NB4 (cell line): Measurements from ENCODE around the gene PCCA.

ENCODE experiments used
- MYC ChIP-seq: IDR thresholded peaks from 2 replicates; pipeline ENCODE4 v1.6.1; 2011; ENCODE audit warnings: low read depth, low read length
- POLR2A ChIP-seq: IDR thresholded peaks from 2 replicates; pipeline ENCODE4 v1.6.1; 2011; ENCODE audit warnings: mild to moderate bottlenecking; ENCODE audit not compliant: insufficient read length; ENCODE audit errors: extremely low read depth
- TF ChIP-seq, protein P1 (sequence below): IDR thresholded peaks from one replicate; pipeline ENCODE4 v1.5.1; 2012; ENCODE audit warnings: low read depth, low read length
- TF ChIP-seq, protein P2 (sequence below): IDR thresholded peaks from 2 replicates; pipeline ENCODE4 v1.6.1; 2011; ENCODE audit warnings: low read depth, low read length

DNA sequence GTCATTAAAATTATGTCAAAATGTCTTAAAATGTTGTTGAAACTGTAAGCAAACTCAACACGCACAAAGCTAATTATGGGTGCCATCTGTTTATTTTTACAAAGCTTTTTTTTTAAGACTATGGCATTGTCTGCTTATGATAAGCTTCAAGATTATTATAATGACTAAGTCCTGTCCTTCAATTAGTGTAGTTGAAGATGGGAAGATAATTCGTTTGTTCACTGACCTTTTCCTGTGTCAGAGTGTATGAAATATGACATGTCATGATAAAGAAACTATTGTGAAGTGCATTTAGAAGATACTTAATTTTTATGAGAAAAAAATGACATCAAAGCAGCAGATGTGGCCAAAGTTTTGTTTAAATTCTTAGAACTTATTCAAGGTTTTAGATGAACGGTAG, 211.3 kb downstream of the PCCA start:
- TF ChIP-seq, protein P1, sequence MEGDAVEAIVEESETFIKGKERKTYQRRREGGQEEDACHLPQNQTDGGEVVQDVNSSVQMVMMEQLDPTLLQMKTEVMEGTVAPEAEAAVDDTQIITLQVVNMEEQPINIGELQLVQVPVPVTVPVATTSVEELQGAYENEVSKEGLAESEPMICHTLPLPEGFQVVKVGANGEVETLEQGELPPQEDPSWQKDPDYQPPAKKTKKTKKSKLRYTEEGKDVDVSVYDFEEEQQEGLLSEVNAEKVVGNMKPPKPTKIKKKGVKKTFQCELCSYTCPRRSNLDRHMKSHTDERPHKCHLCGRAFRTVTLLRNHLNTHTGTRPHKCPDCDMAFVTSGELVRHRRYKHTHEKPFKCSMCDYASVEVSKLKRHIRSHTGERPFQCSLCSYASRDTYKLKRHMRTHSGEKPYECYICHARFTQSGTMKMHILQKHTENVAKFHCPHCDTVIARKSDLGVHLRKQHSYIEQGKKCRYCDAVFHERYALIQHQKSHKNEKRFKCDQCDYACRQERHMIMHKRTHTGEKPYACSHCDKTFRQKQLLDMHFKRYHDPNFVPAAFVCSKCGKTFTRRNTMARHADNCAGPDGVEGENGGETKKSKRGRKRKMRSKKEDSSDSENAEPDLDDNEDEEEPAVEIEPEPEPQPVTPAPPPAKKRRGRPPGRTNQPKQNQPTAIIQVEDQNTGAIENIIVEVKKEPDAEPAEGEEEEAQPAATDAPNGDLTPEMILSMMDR: no peak
- TF ChIP-seq, protein P2, sequence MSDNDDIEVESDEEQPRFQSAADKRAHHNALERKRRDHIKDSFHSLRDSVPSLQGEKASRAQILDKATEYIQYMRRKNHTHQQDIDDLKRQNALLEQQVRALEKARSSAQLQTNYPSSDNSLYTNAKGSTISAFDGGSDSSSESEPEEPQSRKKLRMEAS: no peak
- TF ChIP-seq POLR2A (no peak), MYC (no peak)
